Ovary (tissue), 3 donors: ENCODE results near the gene SLC39A1.

Experiments
- POLR2A ChIP-seq: fragments of 450-650 bp; IDR thresholded peaks from one replicate; pipeline ENCODE4 v1.6.1; 2017; ENCODE audit warnings: antibody characterized with exemption, mild to moderate bottlenecking, moderate library complexity
- TF ChIP-seq, protein P1 (sequence below), 3 donors: fragments of 450-650 bp in 2 of 3; fragments of 200-600 bp in 1 of 3; IDR thresholded peaks; one replicate each; pipeline versions ENCODE4 v1.5.1 to v1.8.0; 2016 to 2022; ENCODE audit warnings: antibody characterized with exemption in 3 of 3, mild to moderate bottlenecking in 1 of 3
- donor health status: DM: no; HTN: no; CAD: no.

DNA sequence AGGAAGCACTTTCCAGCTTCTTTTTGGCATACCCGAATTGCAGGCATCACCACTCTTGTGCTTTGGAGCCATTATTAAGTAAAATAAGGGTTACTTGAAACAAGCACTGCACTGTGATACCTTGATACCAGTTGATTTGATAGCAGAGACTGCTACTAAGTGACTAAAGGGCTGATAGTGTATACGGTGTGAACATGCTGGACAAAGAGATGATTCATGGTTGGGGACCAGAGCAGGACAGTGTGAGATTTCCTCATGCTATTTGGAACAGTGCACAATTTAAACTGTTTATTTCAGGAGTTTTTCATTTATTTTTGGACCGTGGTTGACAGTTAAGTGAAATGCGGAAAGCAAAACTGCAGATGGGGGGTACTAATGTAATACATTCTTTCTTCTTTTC lies 37.1 kb upstream of the SLC39A1 start:
- TF ChIP-seq, protein P1, sequence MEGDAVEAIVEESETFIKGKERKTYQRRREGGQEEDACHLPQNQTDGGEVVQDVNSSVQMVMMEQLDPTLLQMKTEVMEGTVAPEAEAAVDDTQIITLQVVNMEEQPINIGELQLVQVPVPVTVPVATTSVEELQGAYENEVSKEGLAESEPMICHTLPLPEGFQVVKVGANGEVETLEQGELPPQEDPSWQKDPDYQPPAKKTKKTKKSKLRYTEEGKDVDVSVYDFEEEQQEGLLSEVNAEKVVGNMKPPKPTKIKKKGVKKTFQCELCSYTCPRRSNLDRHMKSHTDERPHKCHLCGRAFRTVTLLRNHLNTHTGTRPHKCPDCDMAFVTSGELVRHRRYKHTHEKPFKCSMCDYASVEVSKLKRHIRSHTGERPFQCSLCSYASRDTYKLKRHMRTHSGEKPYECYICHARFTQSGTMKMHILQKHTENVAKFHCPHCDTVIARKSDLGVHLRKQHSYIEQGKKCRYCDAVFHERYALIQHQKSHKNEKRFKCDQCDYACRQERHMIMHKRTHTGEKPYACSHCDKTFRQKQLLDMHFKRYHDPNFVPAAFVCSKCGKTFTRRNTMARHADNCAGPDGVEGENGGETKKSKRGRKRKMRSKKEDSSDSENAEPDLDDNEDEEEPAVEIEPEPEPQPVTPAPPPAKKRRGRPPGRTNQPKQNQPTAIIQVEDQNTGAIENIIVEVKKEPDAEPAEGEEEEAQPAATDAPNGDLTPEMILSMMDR (IDR thresholded peaks at IDR 0.05) = no peak
- TF ChIP-seq POLR2A = no peak
